GM12891 (cell line): ENCODE data around the gene JOSD1.

Experiments used
- POLR2A ChIP-seq: IDR thresholded peaks from 2 replicates; pipeline ENCODE4 v1.6.1; 2011; ENCODE audit warnings: low read depth, low read length, control low read depth
- SPI1 ChIP-seq: IDR thresholded peaks from 2 replicates; pipeline ENCODE4 v1.6.1; 2011; ENCODE audit warnings: low read depth, low read length, control low read depth
- TAF1 ChIP-seq: IDR thresholded peaks from 2 replicates; pipeline ENCODE4 v1.6.1; 2011; ENCODE audit warnings: low read depth, low read length, control low read depth

- TF ChIP-seq POLR2A = no peak
- no peak for TF ChIP-seq SPI1
- no peak for TF ChIP-seq TAF1
Measured at GRCh38 chr22:38713921-38714320, 13.2 kb upstream of the JOSD1 start.
